Right hindlimb (tissue), 1 donor: ENCODE measurements around the gene ATP11A.

Source experiments
- DNase-seq: peaks from one replicate; pipeline ENCODE4 v3.0.0-alpha.2; 2018

ATP11A gene

GRCh38 chr13:112726016-112726767 is 36.4 kb downstream of the ATP11A start:
- no peak for DNase-seq

- DNase-seq, result no peak
Measured at GRCh38 chr13:112727581-112727980, 37.7 kb downstream of the ATP11A start.

- DNase-seq, result no peak
Measured at GRCh38 chr13:112728375-112729126, 38.7 kb downstream of the ATP11A start.

- DNase-seq, result no peak
Measured at GRCh38 chr13:112729408-112729807, 39.6 kb downstream of the ATP11A start.

- DNase-seq, result no peak
Measured at GRCh38 chr13:112730157-112730671, 40.4 kb downstream of the ATP11A start.

GRCh38 chr13:112731667-112732616 is 42.1 kb downstream of the ATP11A start:
- no peak for DNase-seq

GRCh38 chr13:112732679-112733078 is 42.8 kb downstream of the ATP11A start:
- DNase-seq, result no peak

- no peak for DNase-seq
Measured at GRCh38 chr13:112733112-112733511, 43.3 kb downstream of the ATP11A start.

- no peak for DNase-seq
Measured at GRCh38 chr13:112733661-112734379, 44.0 kb downstream of the ATP11A start.

- DNase-seq, result no peak
Measured at GRCh38 chr13:112734696-112735547, 45.1 kb downstream of the ATP11A start.

GRCh38 chr13:112735791-112736190 is 46.0 kb downstream of the ATP11A start:
- no peak for DNase-seq

- DNase-seq, result no peak
Measured at GRCh38 chr13:112737294-112737693, 47.5 kb downstream of the ATP11A start.

- DNase-seq, result no peak
Measured at GRCh38 chr13:112738606-112739005, 48.8 kb downstream of the ATP11A start.

GRCh38 chr13:112740502-112741131 is 50.8 kb downstream of the ATP11A start:
- peak; percentile 71 for DNase-seq

GRCh38 chr13:112741185-112741755 is 51.4 kb downstream of the ATP11A start:
- DNase-seq, result no peak

GRCh38 chr13:112741835-112742570 is 52.2 kb downstream of the ATP11A start:
- DNase-seq, result no peak

- no peak for DNase-seq
Measured at GRCh38 chr13:112742583-112742982, 52.7 kb downstream of the ATP11A start.

- DNase-seq, result no peak
Measured at GRCh38 chr13:112743451-112744167, 53.8 kb downstream of the ATP11A start.
